SK-N-SH (cell line): Measurements from ENCODE around the gene STRADA. TPM values are rescaled to one million over a fixed set of nuclear protein-coding genes. Genes with fewer than 3 reads are reported as not detected.
"Not testable (repeated sequence)": the region's sequence is repeated elsewhere in the genome, so short reads cannot be mapped to it uniquely, and the experiment has no call there.

Experiments
- CTCF ChIA-PET: fragments of 300-600, 350-600 bp; formaldehyde crosslinking; extraction: SDS; loops from one replicate; lab custom pipeline; 2021; lab: Yijun Ruan, JAX
- POLR2A ChIA-PET: fragments of 350-600 bp; sonication (Branson Sonifier 250); formaldehyde crosslinking; extraction: SDS; loops from one replicate; lab custom pipeline; 2020; ENCODE audit warnings: antibody characterized with exemption, inconsistent platforms; lab: Yijun Ruan, JAX
- DNase-seq: peaks from one replicate; pipeline ENCODE4 v3.0.0; 2012
- H2AFZ ChIP-seq: fragments of 200-600 bp; sonication (generic); 2 replicates; pipeline ENCODE4 v1.8.1; 2016; ENCODE audit warnings: antibody characterized with exemption, mild to moderate bottlenecking, low read depth
- H3F3A ChIP-seq: fragments of 200-600 bp; sonication (generic); replicated peaks from 2 replicates; pipeline ENCODE3; 2016; ENCODE audit warnings: antibody characterized with exemption, mild to moderate bottlenecking; ENCODE audit not compliant: insufficient read depth
- H3K27ac ChIP-seq, 2 experiments: fragments of 200-500 bp in 1 of 2; fragments of 200-600 bp in 1 of 2; sonication (Bioruptor generic) in 1 of 2; sonication (generic), shearing (Covaris generic) in 1 of 2; 2 replicates each; pipeline versions ENCODE4 v1.5.1 to v1.6.1; 2014 to 2016; ENCODE audit warnings: low read depth in 2 of 2, inconsistent platforms in 1 of 2, low read length in 1 of 2, mild to moderate bottlenecking in 1 of 2, mixed read lengths in 1 of 2
- H3K27me3 ChIP-seq: fragments of 200-600 bp; sonication (generic), shearing (Covaris generic); 2 replicates; pipeline ENCODE4 v1.6.1; 2016; ENCODE audit warnings: mixed run types; ENCODE audit not compliant: insufficient read depth
- H3K36me3 ChIP-seq, 2 experiments: fragments of 200-500 bp in 1 of 2; fragments of 200-600 bp in 1 of 2; sonication (Bioruptor generic) in 1 of 2; sonication (generic) in 1 of 2; replicated peaks in 1 of 2; 2 replicates each; pipeline versions ENCODE3 to v1.5.1; 2014 to 2016; ENCODE audit warnings: low read length in 1 of 2, mild to moderate bottlenecking in 1 of 2; ENCODE audit not compliant: insufficient read depth in 2 of 2, control insufficient read depth in 1 of 2
- H3K4me1 ChIP-seq, 2 experiments: fragments of 200-500 bp in 1 of 2; fragments of 200-600 bp in 1 of 2; sonication (Bioruptor generic) in 1 of 2; sonication (generic), shearing (Covaris generic) in 1 of 2; 2 replicates each; pipeline versions ENCODE4 v1.5.1 to v1.6.1; 2014 to 2016; ENCODE audit warnings: low read depth in 1 of 2, low read length in 1 of 2, mixed run types in 1 of 2; ENCODE audit not compliant: insufficient read depth in 2 of 2, control insufficient read depth in 1 of 2
- H3K4me2 ChIP-seq: fragments of 200-600 bp; sonication (generic), shearing (Covaris generic); 2 replicates; pipeline ENCODE4 v1.6.1; 2017; ENCODE audit warnings: mixed run types
- H3K4me3 ChIP-seq, 2 experiments: fragments of 200-500 bp in 1 of 2; fragments of 200-600 bp in 1 of 2; sonication (Bioruptor generic) in 1 of 2; sonication (generic), shearing (Covaris generic) in 1 of 2; 2 replicates each; pipeline versions ENCODE4 v1.5.1 to v1.8.1; 2014 to 2016; ENCODE audit warnings: low read depth in 2 of 2, inconsistent platforms in 1 of 2, low read length in 1 of 2, mild to moderate bottlenecking in 1 of 2, mixed read lengths in 1 of 2, moderate library complexity in 1 of 2
- H3K79me2 ChIP-seq: fragments of 200-600 bp; sonication (generic); 2 replicates; pipeline ENCODE4 v1.8.1; 2017; ENCODE audit warnings: mild to moderate bottlenecking; ENCODE audit not compliant: insufficient read depth
- H3K9ac ChIP-seq: fragments of 200-600 bp; sonication (generic); 2 replicates; pipeline ENCODE4 v1.6.1; 2017; ENCODE audit warnings: mixed run types
- H3K9me2 ChIP-seq: fragments of 200-600 bp; sonication (generic); 2 replicates; pipeline ENCODE4 v1.6.1; 2017; ENCODE audit warnings: mixed run types
- H3K9me3 ChIP-seq: fragments of 200-600 bp; sonication (generic); 2 replicates; pipeline ENCODE4 v1.6.1; 2017; ENCODE audit warnings: mixed run types, mild to moderate bottlenecking, moderate library complexity
- H4K20me1 ChIP-seq: fragments of 200-600 bp; sonication (generic); 2 replicates; pipeline ENCODE4 v1.6.1; 2017; ENCODE audit warnings: mild to moderate bottlenecking, mixed run types; ENCODE audit not compliant: insufficient read depth
- ELF1 ChIP-seq: IDR thresholded peaks from 2 replicates; pipeline ENCODE4 v1.4.0; 2012
- FOXJ3 ChIP-seq: sonication (generic); formaldehyde crosslinking; IDR thresholded peaks from 2 replicates; pipeline ENCODE4 v1.5.1; 2020; ENCODE audit warnings: mild to moderate bottlenecking, missing genetic modification reagents
- FOXM1 ChIP-seq: IDR thresholded peaks from 2 replicates; pipeline ENCODE4 v1.4.0; 2012; ENCODE audit warnings: low read depth, mild to moderate bottlenecking
- GATA2 ChIP-seq: sonication (generic); formaldehyde crosslinking; IDR thresholded peaks from 2 replicates; pipeline ENCODE4 v1.5.0; 2020; ENCODE audit warnings: mild to moderate bottlenecking, missing genetic modification reagents
- JUND ChIP-seq: IDR thresholded peaks from 2 replicates; pipeline ENCODE4 v1.4.0; 2012
- NFIC ChIP-seq: IDR thresholded peaks from 2 replicates; pipeline ENCODE4 v1.4.0; 2012; ENCODE audit warnings: borderline replicate concordance
- NRF1 ChIP-seq: IDR thresholded peaks from 2 replicates; pipeline ENCODE4 v1.6.1; 2012; ENCODE audit warnings: low read depth, mild to moderate bottlenecking, low read length
- POLR2AphosphoS5 ChIP-seq: IDR thresholded peaks from 2 replicates; pipeline ENCODE4 v1.6.1; 2012; ENCODE audit warnings: low read depth, low read length
- RCOR1 ChIP-seq: fragments of 150-350 bp; IDR thresholded peaks from 2 replicates; pipeline ENCODE4 v1.6.1; 2017; ENCODE audit warnings: antibody characterized with exemption, low read length
- TCF12 ChIP-seq: IDR thresholded peaks from 2 replicates; pipeline ENCODE4 v1.4.0; 2012
- TEAD4 ChIP-seq: IDR thresholded peaks from 2 replicates; pipeline ENCODE4 v1.4.0; 2012; ENCODE audit warnings: mild to moderate bottlenecking, borderline replicate concordance; ENCODE audit not compliant: insufficient read depth
- YY1 ChIP-seq: IDR thresholded peaks from 2 replicates; pipeline ENCODE4 v1.4.0; 2012; ENCODE audit warnings: low read depth, mild to moderate bottlenecking
- WGBS: methylation state at CpG from one replicate; pipeline ENCODE4 v1.1.6; 2017; ENCODE audit warnings: low lambda C conversion rate; 5-methylcytosine and 5-hydroxymethylcytosine counted together
- polyA plus RNA-seq, 3 experiments: library from polyadenylated mRNA; depleted of rRNA; stranded (reverse); fragments of >200 nt; gene quantifications; 2 replicates each; pipeline ENCODE4 v1.2.3, GENCODE V29; 2012
- TF ChIP-seq, protein P1 (sequence below): IDR thresholded peaks from 2 replicates; pipeline ENCODE4 v1.4.0; 2012; ENCODE audit warnings: low read depth
- TF ChIP-seq, protein P2 (sequence below): IDR thresholded peaks from 2 replicates; pipeline ENCODE4; 2012
- TF ChIP-seq, protein P3 (sequence below): fragments of 150-350 bp; IDR thresholded peaks from 2 replicates; pipeline ENCODE4 v1.6.1; 2016; ENCODE audit warnings: mild to moderate bottlenecking, low read depth, low read length
- TF ChIP-seq, protein P4 (sequence below): IDR thresholded peaks from 2 replicates; pipeline ENCODE4 v1.6.1; 2012; ENCODE audit warnings: mild to moderate bottlenecking, low read depth, low read length, moderate library complexity
- TF ChIP-seq, protein P5 (sequence below): fragments of 150-350 bp; IDR thresholded peaks from 2 replicates; pipeline ENCODE4 v1.6.1; 2017; ENCODE audit warnings: antibody characterized with exemption, low read length, low read depth, borderline replicate concordance
- TF ChIP-seq, protein P6 (sequence below): fragments of 200-600 bp; sonication (generic); IDR thresholded peaks from 2 replicates; pipeline ENCODE4 v1.6.1; 2017; ENCODE audit warnings: antibody characterized with exemption, mild to moderate bottlenecking, moderate library complexity

Gene STRADA
- polyA plus RNA-seq, 1 of the 3 experiments (the other 2 are of a cell fraction): 37.3 TPM

DNA sequence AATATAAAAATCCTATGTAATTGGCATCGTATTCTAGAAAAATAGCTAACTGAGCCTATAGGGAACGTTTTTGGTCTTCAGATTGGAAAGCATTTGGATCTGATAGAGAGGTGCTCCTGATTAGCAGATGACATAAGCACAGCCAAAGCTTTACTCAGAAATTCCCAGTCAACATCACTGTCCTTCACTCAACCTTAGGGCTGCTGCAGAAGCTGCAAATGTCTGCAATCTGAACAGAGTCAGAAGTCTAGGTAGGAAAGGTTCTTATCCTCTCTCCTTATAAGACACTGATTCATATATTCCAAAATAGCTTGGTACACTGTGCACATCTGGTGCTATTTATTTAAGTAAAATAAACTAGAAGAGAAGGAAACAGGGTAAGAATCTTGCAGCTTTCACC lies 19.2 kb downstream of the STRADA start:
- H3K4me2 ChIP-seq: no peak overlapping the region
- peaks cover 0 to 5% of the 10 kb centered on the region in 2 experiments; a peak in 2 of 4 replicates for H3K4me1 ChIP-seq
- H3K27ac ChIP-seq: no peak overlapping the region
- H3K9me3 ChIP-seq: no peaks in the 10 kb centered on the region
- no peaks in the 10 kb centered on the region for H3K9me2 ChIP-seq
- H3K79me2 ChIP-seq: no peaks in the 10 kb centered on the region
- TF ChIP-seq POLR2AphosphoS5 (no peak), FOXJ3 (CRISPR knock-in tag) (no peak), NRF1 (no peak), ELF1 (no peak), TCF12 (no peak), NFIC (no peak), GATA2 (CRISPR knock-in tag) (no peak), YY1 (no peak), FOXM1 (no peak), JUND (no peak), TEAD4 (no peak), RCOR1 (no peak)
- TF ChIP-seq, protein P1, sequence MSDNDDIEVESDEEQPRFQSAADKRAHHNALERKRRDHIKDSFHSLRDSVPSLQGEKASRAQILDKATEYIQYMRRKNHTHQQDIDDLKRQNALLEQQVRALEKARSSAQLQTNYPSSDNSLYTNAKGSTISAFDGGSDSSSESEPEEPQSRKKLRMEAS: no peak
- TF ChIP-seq, protein P2, sequence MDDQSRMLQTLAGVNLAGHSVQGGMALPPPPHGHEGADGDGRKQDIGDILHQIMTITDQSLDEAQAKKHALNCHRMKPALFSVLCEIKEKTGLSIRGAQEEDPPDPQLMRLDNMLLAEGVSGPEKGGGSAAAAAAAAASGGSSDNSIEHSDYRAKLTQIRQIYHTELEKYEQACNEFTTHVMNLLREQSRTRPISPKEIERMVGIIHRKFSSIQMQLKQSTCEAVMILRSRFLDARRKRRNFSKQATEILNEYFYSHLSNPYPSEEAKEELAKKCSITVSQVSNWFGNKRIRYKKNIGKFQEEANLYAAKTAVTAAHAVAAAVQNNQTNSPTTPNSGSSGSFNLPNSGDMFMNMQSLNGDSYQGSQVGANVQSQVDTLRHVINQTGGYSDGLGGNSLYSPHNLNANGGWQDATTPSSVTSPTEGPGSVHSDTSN: no peak
- TF ChIP-seq, protein P3, sequence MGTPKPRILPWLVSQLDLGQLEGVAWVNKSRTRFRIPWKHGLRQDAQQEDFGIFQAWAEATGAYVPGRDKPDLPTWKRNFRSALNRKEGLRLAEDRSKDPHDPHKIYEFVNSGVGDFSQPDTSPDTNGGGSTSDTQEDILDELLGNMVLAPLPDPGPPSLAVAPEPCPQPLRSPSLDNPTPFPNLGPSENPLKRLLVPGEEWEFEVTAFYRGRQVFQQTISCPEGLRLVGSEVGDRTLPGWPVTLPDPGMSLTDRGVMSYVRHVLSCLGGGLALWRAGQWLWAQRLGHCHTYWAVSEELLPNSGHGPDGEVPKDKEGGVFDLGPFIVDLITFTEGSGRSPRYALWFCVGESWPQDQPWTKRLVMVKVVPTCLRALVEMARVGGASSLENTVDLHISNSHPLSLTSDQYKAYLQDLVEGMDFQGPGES: no peak
- TF ChIP-seq, protein P4, sequence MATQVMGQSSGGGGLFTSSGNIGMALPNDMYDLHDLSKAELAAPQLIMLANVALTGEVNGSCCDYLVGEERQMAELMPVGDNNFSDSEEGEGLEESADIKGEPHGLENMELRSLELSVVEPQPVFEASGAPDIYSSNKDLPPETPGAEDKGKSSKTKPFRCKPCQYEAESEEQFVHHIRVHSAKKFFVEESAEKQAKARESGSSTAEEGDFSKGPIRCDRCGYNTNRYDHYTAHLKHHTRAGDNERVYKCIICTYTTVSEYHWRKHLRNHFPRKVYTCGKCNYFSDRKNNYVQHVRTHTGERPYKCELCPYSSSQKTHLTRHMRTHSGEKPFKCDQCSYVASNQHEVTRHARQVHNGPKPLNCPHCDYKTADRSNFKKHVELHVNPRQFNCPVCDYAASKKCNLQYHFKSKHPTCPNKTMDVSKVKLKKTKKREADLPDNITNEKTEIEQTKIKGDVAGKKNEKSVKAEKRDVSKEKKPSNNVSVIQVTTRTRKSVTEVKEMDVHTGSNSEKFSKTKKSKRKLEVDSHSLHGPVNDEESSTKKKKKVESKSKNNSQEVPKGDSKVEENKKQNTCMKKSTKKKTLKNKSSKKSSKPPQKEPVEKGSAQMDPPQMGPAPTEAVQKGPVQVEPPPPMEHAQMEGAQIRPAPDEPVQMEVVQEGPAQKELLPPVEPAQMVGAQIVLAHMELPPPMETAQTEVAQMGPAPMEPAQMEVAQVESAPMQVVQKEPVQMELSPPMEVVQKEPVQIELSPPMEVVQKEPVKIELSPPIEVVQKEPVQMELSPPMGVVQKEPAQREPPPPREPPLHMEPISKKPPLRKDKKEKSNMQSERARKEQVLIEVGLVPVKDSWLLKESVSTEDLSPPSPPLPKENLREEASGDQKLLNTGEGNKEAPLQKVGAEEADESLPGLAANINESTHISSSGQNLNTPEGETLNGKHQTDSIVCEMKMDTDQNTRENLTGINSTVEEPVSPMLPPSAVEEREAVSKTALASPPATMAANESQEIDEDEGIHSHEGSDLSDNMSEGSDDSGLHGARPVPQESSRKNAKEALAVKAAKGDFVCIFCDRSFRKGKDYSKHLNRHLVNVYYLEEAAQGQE: no peak
- TF ChIP-seq, protein P5, sequence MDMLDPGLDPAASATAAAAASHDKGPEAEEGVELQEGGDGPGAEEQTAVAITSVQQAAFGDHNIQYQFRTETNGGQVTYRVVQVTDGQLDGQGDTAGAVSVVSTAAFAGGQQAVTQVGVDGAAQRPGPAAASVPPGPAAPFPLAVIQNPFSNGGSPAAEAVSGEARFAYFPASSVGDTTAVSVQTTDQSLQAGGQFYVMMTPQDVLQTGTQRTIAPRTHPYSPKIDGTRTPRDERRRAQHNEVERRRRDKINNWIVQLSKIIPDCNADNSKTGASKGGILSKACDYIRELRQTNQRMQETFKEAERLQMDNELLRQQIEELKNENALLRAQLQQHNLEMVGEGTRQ: no peak
- TF ChIP-seq, protein P6, sequence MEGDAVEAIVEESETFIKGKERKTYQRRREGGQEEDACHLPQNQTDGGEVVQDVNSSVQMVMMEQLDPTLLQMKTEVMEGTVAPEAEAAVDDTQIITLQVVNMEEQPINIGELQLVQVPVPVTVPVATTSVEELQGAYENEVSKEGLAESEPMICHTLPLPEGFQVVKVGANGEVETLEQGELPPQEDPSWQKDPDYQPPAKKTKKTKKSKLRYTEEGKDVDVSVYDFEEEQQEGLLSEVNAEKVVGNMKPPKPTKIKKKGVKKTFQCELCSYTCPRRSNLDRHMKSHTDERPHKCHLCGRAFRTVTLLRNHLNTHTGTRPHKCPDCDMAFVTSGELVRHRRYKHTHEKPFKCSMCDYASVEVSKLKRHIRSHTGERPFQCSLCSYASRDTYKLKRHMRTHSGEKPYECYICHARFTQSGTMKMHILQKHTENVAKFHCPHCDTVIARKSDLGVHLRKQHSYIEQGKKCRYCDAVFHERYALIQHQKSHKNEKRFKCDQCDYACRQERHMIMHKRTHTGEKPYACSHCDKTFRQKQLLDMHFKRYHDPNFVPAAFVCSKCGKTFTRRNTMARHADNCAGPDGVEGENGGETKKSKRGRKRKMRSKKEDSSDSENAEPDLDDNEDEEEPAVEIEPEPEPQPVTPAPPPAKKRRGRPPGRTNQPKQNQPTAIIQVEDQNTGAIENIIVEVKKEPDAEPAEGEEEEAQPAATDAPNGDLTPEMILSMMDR: no peak
- ChIA-PET CTCF (interaction anchor here (1.0 to 3.7 kb wide), 7 partner anchors 9 to 118 kb away, joined by 3 to 18 read pairs (median 4); no protein-coding TSS in a partner anchor), POLR2A (interaction anchor here (0.9 to 1.3 kb wide), 3 partner anchors 16 to 20 kb away, joined by 3 to 4 read pairs (median 3); partner anchors contain the start of gene STRADA)
- H3K9ac ChIP-seq: no peak overlapping the region
- DNase-seq: peak; percentile 25
- H3K4me3 ChIP-seq: no peak overlapping the region
- H2AFZ ChIP-seq: no peak overlapping the region
- no peaks in the 10 kb centered on the region for H3K27me3 ChIP-seq
- WGBS: 60% methylated on average over 2 of the region's 2 CpGs
- H3F3A ChIP-seq: peaks cover 16% of the 10 kb centered on the region
- H3K36me3 ChIP-seq: peaks cover 21 to 27% of the 10 kb centered on the region in 2 experiments
- no peaks in the 10 kb centered on the region for H4K20me1 ChIP-seq

DNA sequence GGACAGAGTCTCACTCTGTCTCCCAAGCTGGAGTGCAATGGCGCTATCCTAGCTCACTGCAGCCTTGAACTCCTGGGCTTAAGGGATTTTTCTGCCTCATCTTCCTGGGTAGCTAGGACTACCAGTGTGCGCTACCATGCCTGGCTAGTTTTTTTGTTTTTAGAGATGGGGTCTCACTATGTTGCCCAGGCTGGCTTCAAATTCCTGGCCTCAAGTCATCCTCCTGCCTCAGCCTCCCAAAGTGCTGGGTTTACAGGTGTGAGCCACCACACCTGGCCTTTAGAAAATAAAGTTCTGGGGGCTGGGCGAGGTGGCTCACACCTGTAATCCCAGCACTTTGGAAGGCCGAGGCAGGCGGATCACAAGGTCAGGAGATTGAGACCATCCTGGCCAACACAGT lies 21.4 kb downstream of the STRADA start:
- H3K4me3 ChIP-seq, POLR2A ChIA-PET: not testable (repeated sequence)
- WGBS: 97% methylated on average over 5 of the region's 5 CpGs

More for the DNA sequence above, 21.4 kb downstream of the STRADA start:
- not testable (repeated sequence) for H3K79me2 ChIP-seq, H4K20me1 ChIP-seq, H3K27ac ChIP-seq, H3K9me3 ChIP-seq, H3K27me3 ChIP-seq, H3K4me1 ChIP-seq, H2AFZ ChIP-seq, DNase-seq, H3K9me2 ChIP-seq, H3K4me2 ChIP-seq, H3K9ac ChIP-seq
- CTCF ChIA-PET: interaction anchor here (3.7 kb wide), 1 partner anchor 10 kb away, joined by 18 read pairs; no protein-coding TSS in a partner anchor
- Histone ChIP-seq H3K36me3 (peaks cover 14 to 25% of the 10 kb centered on the region in 2 experiments), H3F3A (peaks cover 16% of the 10 kb centered on the region)
